Lower leg skin (tissue), 4 donors: Measurements from ENCODE around the gene ARHGAP30. TPM values are rescaled to one million over a fixed set of nuclear protein-coding genes. Genes with fewer than 3 reads are reported as not detected.
A peak's percentile ranks its signal among the peaks of the same experiment; 100 is the strongest.
"Not testable (repeated sequence)": the region's sequence is repeated elsewhere in the genome, so short reads cannot be mapped to it uniquely, and the experiment has no call there.

Source experiments
- DNase-seq, 2 donors: peaks; one replicate each; pipeline ENCODE4 v3.0.0-alpha.2; 2019; ENCODE audit warnings: low spot score in 2 of 2
- H3K4me3 ChIP-seq: fragments of 200-600 bp; sonication (generic); 2 replicates; pipeline ENCODE4 v1.5.1; 2017; ENCODE audit warnings: mild to moderate bottlenecking, low read depth; ENCODE audit not compliant: poor library complexity, severe bottlenecking
- POLR2A ChIP-seq, 2 donors: fragments of 450-650 bp; IDR thresholded peaks; one replicate each; pipeline ENCODE4 v1.6.1; 2016 to 2017; ENCODE audit warnings: antibody characterized with exemption in 2 of 2, mild to moderate bottlenecking in 1 of 2, moderate library complexity in 1 of 2
- WGBS, 2 donors: methylation state at CpG; one replicate each; pipeline ENCODE4 v1.1.5; 2018; 5-methylcytosine and 5-hydroxymethylcytosine counted together
- intact Hi-C: fragments of 100-400 bp; cut with DNase I; formaldehyde crosslinking; loops from one replicate; pipeline ENCODE4 v1.15.0; 2023; ENCODE audit warnings: low total_unique reads
- total RNA-seq, 4 donors: library from RNA; depleted of rRNA; stranded (reverse); fragments of >200 nt; gene quantifications; one replicate each; pipeline ENCODE4 v1.1.0, GENCODE V29; 2016
- TF ChIP-seq, protein P1 (sequence below), 3 donors: fragments of 450-650 bp; IDR thresholded peaks; one replicate each; pipeline ENCODE4 v1.5.1; 2016; ENCODE audit warnings: antibody characterized with exemption in 3 of 3, mild to moderate bottlenecking in 3 of 3, moderate library complexity in 2 of 3

ARHGAP30 gene
- total RNA-seq, 4 donors from 2014 or later: 8.5 to 14.8 (median 9.9) TPM

DNA sequence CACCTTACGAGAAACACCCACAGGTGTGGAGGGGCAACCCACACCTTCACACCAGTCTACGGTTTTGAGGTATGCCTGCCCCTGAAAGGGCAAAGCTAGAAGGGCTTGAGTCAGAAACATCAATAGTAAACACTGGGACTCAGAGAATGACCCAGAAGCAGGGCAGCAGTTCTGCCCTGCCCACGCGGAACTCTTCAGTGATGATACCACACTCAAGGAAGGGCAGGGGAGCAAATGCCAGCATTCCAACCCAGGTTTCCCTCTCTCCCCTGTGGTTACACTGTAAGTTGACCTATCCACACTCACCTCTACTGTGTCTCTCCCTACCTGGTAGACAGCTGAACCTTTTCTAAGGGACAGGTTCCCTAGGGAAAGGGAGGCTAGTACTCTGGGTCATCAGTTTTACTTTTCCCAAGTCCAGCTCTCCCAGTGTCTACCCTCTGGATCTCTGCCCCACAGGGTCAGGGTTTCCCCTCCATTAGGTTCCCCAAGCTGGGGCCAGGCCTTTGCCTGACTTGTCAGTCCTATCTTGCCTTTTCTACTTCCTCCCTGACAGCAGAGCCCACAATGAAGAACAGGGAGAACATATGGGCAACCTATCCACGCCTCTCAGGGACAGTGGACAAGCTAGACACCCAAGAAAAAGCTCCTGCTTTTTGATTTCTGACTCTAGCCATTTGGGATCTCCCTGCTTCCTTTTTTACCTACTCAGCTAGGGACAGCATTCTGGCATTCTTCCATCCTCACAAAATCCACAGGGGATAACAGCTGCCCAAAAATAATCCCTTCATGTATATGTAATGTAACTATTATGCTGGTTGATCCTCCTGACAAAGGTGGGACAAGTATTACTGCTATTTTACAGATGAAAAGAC is 51.7 kb downstream of the ARHGAP30 start:
- DNase-seq: no peak
- H3K4me3 ChIP-seq: no peak overlapping the region
- WGBS, 2 donors: 76 to 85% methylated on average over 5 of the region's 5 CpGs
- TF ChIP-seq POLR2A (IDR thresholded peaks at IDR 0.05): no peak
- TF ChIP-seq, protein P1, sequence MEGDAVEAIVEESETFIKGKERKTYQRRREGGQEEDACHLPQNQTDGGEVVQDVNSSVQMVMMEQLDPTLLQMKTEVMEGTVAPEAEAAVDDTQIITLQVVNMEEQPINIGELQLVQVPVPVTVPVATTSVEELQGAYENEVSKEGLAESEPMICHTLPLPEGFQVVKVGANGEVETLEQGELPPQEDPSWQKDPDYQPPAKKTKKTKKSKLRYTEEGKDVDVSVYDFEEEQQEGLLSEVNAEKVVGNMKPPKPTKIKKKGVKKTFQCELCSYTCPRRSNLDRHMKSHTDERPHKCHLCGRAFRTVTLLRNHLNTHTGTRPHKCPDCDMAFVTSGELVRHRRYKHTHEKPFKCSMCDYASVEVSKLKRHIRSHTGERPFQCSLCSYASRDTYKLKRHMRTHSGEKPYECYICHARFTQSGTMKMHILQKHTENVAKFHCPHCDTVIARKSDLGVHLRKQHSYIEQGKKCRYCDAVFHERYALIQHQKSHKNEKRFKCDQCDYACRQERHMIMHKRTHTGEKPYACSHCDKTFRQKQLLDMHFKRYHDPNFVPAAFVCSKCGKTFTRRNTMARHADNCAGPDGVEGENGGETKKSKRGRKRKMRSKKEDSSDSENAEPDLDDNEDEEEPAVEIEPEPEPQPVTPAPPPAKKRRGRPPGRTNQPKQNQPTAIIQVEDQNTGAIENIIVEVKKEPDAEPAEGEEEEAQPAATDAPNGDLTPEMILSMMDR (IDR thresholded peaks at IDR 0.05): no peak
- intact Hi-C loops: no loop called here

DNA sequence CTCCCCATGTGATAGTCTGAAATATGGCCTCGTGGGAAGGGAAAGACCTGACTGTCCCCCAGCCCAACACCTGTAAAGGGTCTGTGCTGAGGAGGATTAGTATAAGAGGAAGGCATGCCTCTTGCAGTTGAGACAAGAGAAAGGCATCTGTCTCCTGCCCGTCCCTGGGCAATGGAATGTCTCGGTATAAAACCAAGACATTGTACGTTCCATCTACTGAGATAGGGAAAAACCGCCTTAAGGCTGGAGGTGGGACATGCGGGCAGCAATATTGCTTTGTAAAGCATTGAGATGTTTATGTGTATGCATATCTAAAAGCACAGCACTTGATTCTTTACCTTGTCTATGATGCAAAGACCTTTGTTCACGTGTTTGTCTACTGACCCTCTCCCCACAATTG is 52.5 kb downstream of the ARHGAP30 start:
- DNase-seq, H3K4me3 ChIP-seq, intact Hi-C loops: not testable (repeated sequence)
- WGBS, 2 donors: 50 to 62% methylated on average over 7 of the region's 7 CpGs

DNA sequence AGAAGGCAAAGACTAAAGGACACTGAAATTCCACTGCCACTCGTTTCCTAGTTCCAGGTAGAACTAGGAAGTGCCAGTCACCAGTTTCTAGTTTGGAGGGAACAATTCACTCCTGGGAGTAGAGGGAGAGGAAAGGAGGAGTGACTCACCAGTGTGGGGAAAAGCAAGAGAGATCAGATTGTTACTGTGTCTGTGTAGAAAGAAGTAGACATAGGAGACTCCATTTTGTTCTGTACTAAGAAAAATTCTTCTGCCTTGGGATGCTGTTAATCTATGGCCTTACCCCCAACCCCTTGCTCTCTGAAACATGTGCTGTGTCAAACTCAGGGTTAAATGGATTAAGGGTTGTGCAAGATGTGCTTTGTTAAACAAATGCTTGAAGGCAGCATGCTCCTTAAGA is 53.0 kb downstream of the ARHGAP30 start:
- H3K4me3 ChIP-seq, intact Hi-C loops, DNase-seq: not testable (repeated sequence)
- 21 to 41% methylated on average over 1 of the region's 1 CpG for WGBS, 2 donors

DNA sequence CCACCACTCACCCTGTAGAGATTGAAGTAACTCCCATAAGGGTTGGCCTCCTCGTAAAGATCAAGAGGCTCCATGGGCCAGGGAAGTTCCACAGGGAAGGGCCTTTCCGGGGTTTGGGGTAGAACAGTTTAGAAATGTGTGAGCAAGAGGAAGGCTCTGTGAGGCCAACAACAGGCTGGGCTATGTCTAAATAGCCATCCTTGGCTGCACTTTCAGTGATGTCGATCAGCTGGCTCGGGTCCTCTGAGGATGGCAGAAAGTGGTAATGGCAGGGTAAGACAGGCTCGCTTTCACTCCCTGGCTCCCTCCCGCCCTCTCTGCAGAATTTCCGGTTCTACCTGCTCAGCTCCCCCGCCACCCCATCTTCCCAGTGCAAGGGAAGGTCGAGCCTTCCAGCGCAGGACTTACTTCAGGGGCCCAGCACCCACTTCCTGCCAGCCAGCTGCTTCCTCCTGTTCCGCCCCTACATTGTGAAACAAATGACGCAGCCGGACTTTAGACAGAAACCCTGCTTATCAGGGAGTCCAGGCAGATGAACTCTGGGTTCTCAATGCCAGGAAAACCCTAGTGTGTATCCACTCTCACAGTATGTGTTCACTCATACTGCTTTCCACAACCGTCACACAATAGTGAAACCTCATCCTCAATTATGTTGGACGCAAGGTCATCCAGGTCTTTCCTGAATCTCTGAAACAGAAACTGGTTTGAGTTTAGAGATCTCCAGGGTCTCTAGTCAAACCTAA is 56.0 kb downstream of the ARHGAP30 start:
- TF ChIP-seq POLR2A (IDR thresholded peaks at IDR 0.05): no peak
- TF ChIP-seq, protein P1 (IDR thresholded peaks at IDR 0.05): no peak
- H3K4me3 ChIP-seq: no peak overlapping the region
- 23% methylated on average over 15 of the region's 15 CpGs for WGBS, 2 donors
- intact Hi-C loops: no loop called here
- DNase-seq: peak; percentile 84 to 96

DNA sequence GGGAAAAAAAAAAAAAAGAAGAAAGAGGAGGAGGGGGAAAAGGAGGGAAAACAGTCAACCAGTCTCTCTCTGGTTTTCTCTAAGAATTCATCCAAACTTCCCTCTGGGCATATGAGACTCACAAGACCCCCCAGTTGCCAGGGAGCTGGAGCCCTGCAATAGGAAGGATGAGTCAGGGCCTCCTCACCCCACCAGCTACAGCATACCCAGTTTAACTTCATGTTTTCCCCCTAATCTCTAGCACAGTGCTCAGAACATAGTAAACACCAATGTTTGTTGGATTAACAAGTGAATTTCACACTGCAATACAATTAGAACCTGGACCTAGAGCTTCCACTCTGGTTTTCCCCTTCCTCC is 56.6 kb downstream of the ARHGAP30 start:
- TF ChIP-seq, protein P1 (IDR thresholded peaks at IDR 0.05): no peak
- no peak for TF ChIP-seq POLR2A (IDR thresholded peaks at IDR 0.05)
- intact Hi-C loops: no loop called here
- DNase-seq: no peak
- no peak overlapping the region for H3K4me3 ChIP-seq

DNA sequence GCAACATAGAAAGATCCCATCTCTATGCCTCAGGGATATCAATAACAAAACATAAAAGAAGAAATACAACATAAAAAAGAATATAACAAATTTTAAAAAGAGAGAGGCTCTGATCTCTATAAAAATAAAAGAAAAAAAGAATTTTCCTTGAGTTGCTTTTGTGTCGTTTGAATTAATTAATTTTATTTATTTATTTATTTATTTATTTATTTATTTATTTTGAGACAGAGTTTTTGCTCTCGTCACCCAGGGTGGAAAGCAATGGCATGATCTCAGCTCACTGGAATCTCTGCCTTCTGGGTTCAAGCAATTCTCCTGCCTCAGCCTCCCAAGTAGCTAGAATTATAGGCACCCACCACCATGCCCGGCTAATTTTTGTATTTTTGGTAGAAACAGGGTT is 57.3 kb downstream of the ARHGAP30 start:
- WGBS, 2 donors: 89 to 93% methylated on average over 3 of the region's 3 CpGs
- TF ChIP-seq POLR2A (IDR thresholded peaks at IDR 0.05): no peak
- TF ChIP-seq, protein P1 (IDR thresholded peaks at IDR 0.05): no peak
- H3K4me3 ChIP-seq: no peak overlapping the region
- DNase-seq: no peak
- intact Hi-C loops: no loop called here
